ENCODE measurements around the gene CLDN10.

- TF ChIP-seq POLR2A (IDR thresholded peaks at IDR 0.05; ENCODE audit: low read depth, low read length) (no peak), POLR2AphosphoS5 (IDR thresholded peaks at IDR 0.05; ENCODE audit: low read depth, low read length) (no peak)
Measured at GRCh38 chr13:95535243-95535642, 17.3 kb upstream of the CLDN10 start.

Measured in GM12892 (cell line).